Natural killer cell (primary cell): ENCODE measurements around the gene PDZD7. TPM values are rescaled to one million over a fixed set of nuclear protein-coding genes. Genes with fewer than 3 reads are reported as not detected.
"Not testable (repeated sequence)": the region's sequence is repeated elsewhere in the genome, so short reads cannot be mapped to it uniquely, and the experiment has no call there.

Experiments
- ATAC-seq, 3 donors: fragments of 150-1000 bp in 2 of 3; fragments of 200-7000 bp in 1 of 3; cut with Tn5 transposase; 1 replicate in 1 of 3; 2 replicates in 2 of 3; pipeline ENCODE4 v1.10.0; 2021; ENCODE audit warnings: mild to moderate bottlenecking in 2 of 3, moderate library complexity in 2 of 3
- DNase-seq, 2 donors: peaks; one replicate each; pipeline versions ENCODE4 v3.0.0 to v3.0.0-alpha.2; 2013 to 2021; ENCODE audit warnings: mixed read lengths in 1 of 2
- H3K27ac ChIP-seq: one replicate; pipeline ENCODE4 v1.5.1; 2013; ENCODE audit warnings: mild to moderate bottlenecking, low read length
- H3K27me3 ChIP-seq: one replicate; pipeline ENCODE4 v1.6.1; 2013; ENCODE audit warnings: low read length; ENCODE audit not compliant: control insufficient read depth, insufficient read depth
- H3K36me3 ChIP-seq: one replicate; pipeline ENCODE4 v1.6.1; 2013; ENCODE audit warnings: low read length; ENCODE audit not compliant: control insufficient read depth, insufficient read depth
- H3K4me1 ChIP-seq: one replicate; pipeline ENCODE4 v1.6.1; 2013; ENCODE audit warnings: low read length; ENCODE audit not compliant: control insufficient read depth, insufficient read depth
- H3K4me3 ChIP-seq: one replicate; pipeline ENCODE4 v1.5.1; 2013; ENCODE audit warnings: low read length
- H3K9me3 ChIP-seq: one replicate; pipeline ENCODE4 v1.6.1; 2013; ENCODE audit warnings: low read length; ENCODE audit not compliant: control insufficient read depth, insufficient read depth
- H3K27ac Mint-ChIP-seq, 2 donors: one replicate each; pipeline ENCODE4 v1.8.0; 2022; ENCODE audit warnings: mild to moderate bottlenecking in 2 of 2, mixed read lengths in 2 of 2, moderate library complexity in 1 of 2
- H3K27me3 Mint-ChIP-seq, 2 donors: one replicate each; pipeline ENCODE4 v1.8.0; 2022; ENCODE audit warnings: low read depth in 2 of 2, mixed read lengths in 2 of 2
- H3K36me3 Mint-ChIP-seq: one replicate; pipeline ENCODE4 v1.8.0; 2022; ENCODE audit warnings: mixed read lengths
- H3K4me1 Mint-ChIP-seq, 2 donors: one replicate each; pipeline ENCODE4 v1.8.0; 2022; ENCODE audit warnings: mixed read lengths in 2 of 2
- H3K4me3 Mint-ChIP-seq: one replicate; pipeline ENCODE4 v1.8.0; 2022; ENCODE audit warnings: mild to moderate bottlenecking, moderate library complexity, mixed read lengths
- H3K9me3 Mint-ChIP-seq, 2 donors: one replicate each; pipeline ENCODE4 v1.8.0; 2022; ENCODE audit warnings: mixed read lengths in 2 of 2
- CTCF ChIP-seq: fragments of 200-600 bp; IDR thresholded peaks from one replicate; pipeline ENCODE4 v1.8.0; 2022; ENCODE audit warnings: antibody characterized with exemption
- WGBS: methylation state at CpG from one replicate; pipeline ENCODE4 v1.1.7; 2013; ENCODE audit warnings: missing lambda C conversion rate; ENCODE audit not compliant: insufficient coverage; 5-methylcytosine and 5-hydroxymethylcytosine counted together
- intact Hi-C: fragments of 100-400 bp; cut with micrococcal nuclease; formaldehyde crosslinking; loops from one replicate; pipeline ENCODE4 v1.14.2; 2022
- total RNA-seq, 4 donors: library from RNA; stranded (reverse); fragments of 120-200 nt in 1 of 4; gene quantifications; one replicate each; pipeline versions ENCODE4 v1.2.3 to v1.2.4, GENCODE V29; 2013 to 2022

The PDZD7 gene
- total RNA-seq, 3 donors from 2014 or later (not counting 1 experiment from before 2014, with no cell fraction given) = 0.35 to 1.2 (median 0.52) TPM

DNA sequence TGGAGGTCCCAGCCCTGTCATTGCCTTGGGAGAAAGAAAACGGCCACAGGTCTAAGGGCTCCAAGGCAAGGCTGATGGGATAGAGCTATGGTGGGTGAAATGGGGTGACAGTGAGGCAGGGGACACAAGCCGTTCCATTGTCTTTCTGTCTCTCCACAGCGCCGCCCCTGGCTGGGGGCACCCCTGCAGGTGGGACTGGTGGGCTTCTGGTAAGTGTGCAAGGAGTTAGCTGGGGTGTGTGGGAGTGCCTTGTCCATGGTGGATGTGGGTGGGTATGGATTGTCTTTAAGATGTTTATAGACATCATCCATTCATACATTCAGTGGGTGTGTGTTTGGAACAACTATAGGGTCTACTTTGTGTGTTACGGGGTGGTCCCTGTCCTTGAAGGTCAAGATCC lies 7.6 kb upstream of the PDZD7 start:
- intact Hi-C loops = no loop called here
- 99% methylated on average over 5 of the region's 5 CpGs for WGBS
- H3K27me3 ChIP-seq = no peaks in the 10 kb centered on the region
- Mint-ChIP-seq H3K27ac (no peak overlapping the region), H3K4me1 (peaks cover 26 to 29% of the 10 kb centered on the region in 2 donors), H3K27me3 (no peaks in the 10 kb centered on the region), H3K36me3 (peaks cover 14% of the 10 kb centered on the region), H3K9me3 (no peaks in the 10 kb centered on the region), H3K4me3 (no peak overlapping the region)
- no peak for DNase-seq
- H3K27ac ChIP-seq = no peak overlapping the region
- no peaks in the 10 kb centered on the region for H3K9me3 ChIP-seq
- H3K4me1 ChIP-seq = peaks cover 17% of the 10 kb centered on the region
- H3K36me3 ChIP-seq = peaks cover 46% of the 10 kb centered on the region
- no peak overlapping the region for H3K4me3 ChIP-seq
- no peak for ATAC-seq
- TF ChIP-seq CTCF = no peak

DNA sequence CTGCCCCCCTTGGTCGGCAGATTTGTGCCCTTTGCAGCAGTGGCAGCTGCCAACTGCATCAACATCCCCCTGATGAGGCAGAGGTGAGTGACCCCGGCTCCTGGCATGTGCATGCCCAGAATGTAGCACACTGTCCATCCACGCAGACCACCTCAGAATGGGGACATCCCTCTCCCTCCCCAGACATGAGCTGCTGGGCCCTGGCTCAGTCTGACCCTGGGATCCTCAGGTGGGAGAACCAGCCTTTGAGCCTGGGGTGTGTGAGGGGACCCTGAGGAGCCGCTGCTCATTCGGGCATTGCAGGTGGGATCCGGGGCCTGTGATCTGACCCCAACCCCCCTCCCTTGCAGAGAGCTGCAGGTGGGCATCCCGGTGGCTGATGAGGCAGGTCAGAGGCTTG lies 5.8 kb upstream of the PDZD7 start:
- Histone ChIP-seq H3K4me3 (no peak overlapping the region), H3K27ac (no peak overlapping the region), H3K4me1 (peaks cover 19% of the 10 kb centered on the region), H3K36me3 (peaks cover 46% of the 10 kb centered on the region), H3K27me3 (no peaks in the 10 kb centered on the region), H3K9me3 (no peaks in the 10 kb centered on the region)
- Mint-ChIP-seq H3K9me3 (no peaks in the 10 kb centered on the region), H3K36me3 (peaks cover 14% of the 10 kb centered on the region), H3K27ac (no peak overlapping the region), H3K27me3 (no peaks in the 10 kb centered on the region), H3K4me1 (peaks cover 25% of the 10 kb centered on the region in 2 donors), H3K4me3 (no peak overlapping the region)
- intact Hi-C loops = no loop called here
- no peak for ATAC-seq
- 91% methylated on average over 7 of the region's 7 CpGs for WGBS
- TF ChIP-seq CTCF = no peak
- no peak for DNase-seq

GRCh38 chr10:101035916-101036702 lies 5.2 kb upstream of the PDZD7 start:
- peaks cover 46% of the 10 kb centered on the region for H3K36me3 ChIP-seq
- H3K27ac Mint-ChIP-seq = peak overlapping the region in 1 of 2 donors; percentile 36
- ATAC-seq = no peak
- H3K9me3 Mint-ChIP-seq = no peaks in the 10 kb centered on the region
- H3K4me3 Mint-ChIP-seq = no peak overlapping the region
- 93% methylated on average over 10 of the region's 10 CpGs for WGBS
- TF ChIP-seq CTCF = no peak
- H3K4me3 ChIP-seq = no peak overlapping the region
- peaks cover 18% of the 10 kb centered on the region for H3K4me1 ChIP-seq
- no peak overlapping the region for H3K27ac ChIP-seq
- no peak for DNase-seq
- H3K27me3 Mint-ChIP-seq = no peaks in the 10 kb centered on the region
- H3K36me3 Mint-ChIP-seq = peaks cover 14% of the 10 kb centered on the region
- H3K4me1 Mint-ChIP-seq = peaks cover 25 to 26% of the 10 kb centered on the region in 2 donors
- H3K9me3 ChIP-seq = no peaks in the 10 kb centered on the region
- H3K27me3 ChIP-seq = no peaks in the 10 kb centered on the region
- intact Hi-C loops = no loop called here

GRCh38 chr10:101035314-101035713 lies 4.4 kb upstream of the PDZD7 start:
- peaks cover 14% of the 10 kb centered on the region for H3K36me3 Mint-ChIP-seq
- intact Hi-C loops = no loop called here
- H3K27ac ChIP-seq = no peak overlapping the region
- WGBS = 98% methylated on average over 7 of the region's 7 CpGs
- no peak overlapping the region for H3K27ac Mint-ChIP-seq
- DNase-seq = no peak
- no peaks in the 10 kb centered on the region for H3K9me3 ChIP-seq
- no peak for ATAC-seq
- H3K4me3 ChIP-seq = no peak overlapping the region
- no peak overlapping the region for H3K4me3 Mint-ChIP-seq
- peaks cover 27 to 28% of the 10 kb centered on the region in 2 donors for H3K4me1 Mint-ChIP-seq
- peaks cover 46% of the 10 kb centered on the region for H3K36me3 ChIP-seq
- H3K27me3 ChIP-seq = no peaks in the 10 kb centered on the region
- no peak for TF ChIP-seq CTCF
- peaks cover 24% of the 10 kb centered on the region for H3K4me1 ChIP-seq
- no peaks in the 10 kb centered on the region for H3K9me3 Mint-ChIP-seq
- no peaks in the 10 kb centered on the region for H3K27me3 Mint-ChIP-seq

DNA sequence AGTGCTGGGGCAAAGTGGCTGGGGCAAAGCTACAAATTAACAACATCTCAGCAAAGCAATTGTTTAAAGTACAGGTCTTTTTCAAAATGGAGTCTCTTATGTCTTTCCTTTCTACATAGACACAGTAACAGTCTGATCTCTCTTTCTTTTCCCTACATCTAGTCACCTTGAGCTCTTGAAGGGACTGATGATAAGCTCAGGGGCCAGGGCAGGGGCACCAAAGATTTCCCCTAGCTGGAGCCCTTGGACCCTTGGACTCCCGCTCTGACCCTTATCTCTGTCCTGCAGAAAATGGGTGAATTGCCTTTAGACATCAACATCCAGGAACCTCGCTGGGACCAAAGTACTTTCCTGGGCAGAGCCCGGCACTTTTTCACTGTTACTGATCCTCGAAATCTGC lies 3.5 kb upstream of the PDZD7 start:
- DNase-seq, H3K27ac ChIP-seq, H3K9me3 ChIP-seq, ATAC-seq, H3K27me3 Mint-ChIP-seq, H3K27ac Mint-ChIP-seq, H3K4me3 Mint-ChIP-seq, H3K27me3 ChIP-seq, H3K4me3 ChIP-seq, H3K9me3 Mint-ChIP-seq: not testable (repeated sequence)
- Histone ChIP-seq H3K36me3 (peaks cover 41% of the 10 kb centered on the region), H3K4me1 (peaks cover 28% of the 10 kb centered on the region)
- H3K4me1 Mint-ChIP-seq = peaks cover 27 to 28% of the 10 kb centered on the region in 2 donors
- 96% methylated on average over 4 of the region's 4 CpGs for WGBS
- intact Hi-C loops = loop anchor here (5.0 kb wide), 3 partner anchors 33 to 318 kb away; partner anchors contain the start of genes BTRC and LZTS2
- peaks cover 14% of the 10 kb centered on the region for H3K36me3 Mint-ChIP-seq
